Tibial artery (tissue), 4 donors: ENCODE measurements around the gene GPN2.

ENCODE experiments used
- DNase-seq, 2 donors: peaks; one replicate each; pipeline ENCODE4 v3.0.0-alpha.2; 2019
- H3K27ac ChIP-seq, 2 donors: fragments of 200-600 bp; sonication (generic) in 1 of 2; 1 replicate in 1 of 2; 2 replicates in 1 of 2; pipeline ENCODE4 v1.5.1; 2018 to 2019; ENCODE audit warnings: mild to moderate bottlenecking in 1 of 2
- H3K27me3 ChIP-seq, 2 donors: fragments of 200-600 bp; sonication (generic) in 1 of 2; one replicate each; pipeline versions ENCODE4 v1.5.1 to v1.6.0; 2016 to 2019
- H3K36me3 ChIP-seq, 3 donors: fragments of 200-600 bp; sonication (generic) in 2 of 3; one replicate each; pipeline ENCODE4 v1.5.1; 2016 to 2019; ENCODE audit warnings: mild to moderate bottlenecking in 2 of 3
- H3K4me1 ChIP-seq, 4 donors: fragments of 200-600 bp; sonication (generic) in 2 of 4; 1 replicate in 3 of 4; 2 replicates in 1 of 4; pipeline ENCODE4 v1.5.1; 2016 to 2019
- H3K4me3 ChIP-seq, 2 donors: fragments of 200-600 bp; sonication (generic) in 1 of 2; 1 replicate in 1 of 2; 2 replicates in 1 of 2; pipeline ENCODE4 v1.5.1; 2018 to 2019; ENCODE audit warnings: mild to moderate bottlenecking in 2 of 2
- H3K9me3 ChIP-seq, 3 donors: fragments of 200-600 bp; sonication (generic) in 1 of 3; one replicate each; pipeline ENCODE4 v1.5.1; 2016 to 2019
- CTCF ChIP-seq, 2 experiments: fragments of 200-600 bp in 1 of 2; fragments of 450-650 bp in 1 of 2; IDR thresholded peaks; one replicate each; pipeline ENCODE4 v1.5.1; 2017 to 2019; ENCODE audit warnings: antibody characterized with exemption in 2 of 2, mild to moderate bottlenecking in 1 of 2, moderate library complexity in 1 of 2
- intact Hi-C: fragments of 100-400 bp; cut with DNase I; formaldehyde crosslinking; loops from one replicate; pipeline ENCODE4 v1.15.0; 2023; ENCODE audit warnings: low total_unique reads

GPN2 gene

GRCh38 chr1:26910343-26911160, 20.5 kb upstream of the GPN2 start:
- H3K36me3 ChIP-seq = no peaks in the 10 kb centered on the region
- no peaks in the 10 kb centered on the region for H3K27me3 ChIP-seq
- H3K9me3 ChIP-seq = no peaks in the 10 kb centered on the region
- intact Hi-C loops = no loop called here
- H3K4me3 ChIP-seq = no peak overlapping the region
- DNase-seq = no peak
- H3K27ac ChIP-seq = no peak overlapping the region
- no peak for TF ChIP-seq CTCF (IDR thresholded peaks at IDR 0.05)
- H3K4me1 ChIP-seq = no peaks in the 10 kb centered on the region

GRCh38 chr1:26909951-26910342, 19.9 kb upstream of the GPN2 start:
- Histone ChIP-seq H3K36me3 (no peaks in the 10 kb centered on the region), H3K4me1 (no peaks in the 10 kb centered on the region), H3K27ac (no peak overlapping the region), H3K9me3 (no peaks in the 10 kb centered on the region), H3K27me3 (no peaks in the 10 kb centered on the region), H3K4me3 (no peak overlapping the region)
- intact Hi-C loops = no loop called here
- no peak for TF ChIP-seq CTCF (IDR thresholded peaks at IDR 0.05)
- no peak for DNase-seq

- Histone ChIP-seq H3K4me3 (no peak overlapping the region), H3K36me3 (no peaks in the 10 kb centered on the region), H3K27me3 (no peaks in the 10 kb centered on the region), H3K9me3 (no peaks in the 10 kb centered on the region), H3K4me1 (no peaks in the 10 kb centered on the region), H3K27ac (no peak overlapping the region)
- TF ChIP-seq CTCF (IDR thresholded peaks at IDR 0.05) = no peak
- no peak for DNase-seq
- intact Hi-C loops = no loop called here
These were observed 17.2 kb upstream of the GPN2 start for GRCh38 chr1:26907071-26907917.

GRCh38 chr1:26900815-26901511, 10.9 kb upstream of the GPN2 start:
- H3K27ac ChIP-seq = peak overlapping the region; percentile 71 to 75
- intact Hi-C loops = loop anchor here (2.0 kb wide), 1 partner anchor 20 kb away; the partner anchor contains the start of gene NUDC
- peaks cover 12 to 29% (median 16%) of the 10 kb centered on the region in 3 donors for H3K36me3 ChIP-seq
- H3K4me1 ChIP-seq = peaks cover 0 to 19% (median 18%) of the 10 kb centered on the region in 4 donors
- no peak for TF ChIP-seq CTCF (IDR thresholded peaks at IDR 0.05)
- no peak for DNase-seq
- peak overlapping the region; percentile 78 to 80 for H3K4me3 ChIP-seq
- no peaks in the 10 kb centered on the region for H3K9me3 ChIP-seq
- H3K27me3 ChIP-seq = no peaks in the 10 kb centered on the region

- Histone ChIP-seq H3K27me3 (no peaks in the 10 kb centered on the region), H3K36me3 (peaks cover 20 to 36% (median 21%) of the 10 kb centered on the region in 3 donors), H3K9me3 (no peaks in the 10 kb centered on the region), H3K27ac (peak within 1 kb of the TSS; percentile 71 to 75), H3K4me1 (peaks cover 0 to 19% (median 18%) of the 10 kb centered on the region in 4 donors), H3K4me3 (peak within 1 kb of the TSS; percentile 78 to 80)
- DNase-seq = peak; percentile 93 to 96
- intact Hi-C loops = loop anchor here (2.0 kb wide), 1 partner anchor 21 kb away; the partner anchor contains the start of gene NUDC
- TF ChIP-seq CTCF (IDR thresholded peaks at IDR 0.05) = no peak
These were observed 10.1 kb upstream of the GPN2 start, which contains the start of gene GPATCH3 for GRCh38 chr1:26900001-26900814. Gene GPATCH3 (minus strand): TSS chr1:26900467. CDS start chr1:26900442, 25 bp downstream.
